HL-60/S4 treated with phorbol 12-myristate 13-acetate at 8.2 ng/mL for 4 days and 3 days (cell line): ENCODE measurements around the gene DNAJB9.

Experiments
- in situ Hi-C: fragments of 300-500 bp; cut with MboI; formaldehyde crosslinking; loops from 2 replicates; pipeline ENCODE4 v1.15.0; 2022; ENCODE audit warnings: low sequenced_read_pairs

Gene DNAJB9

GRCh38 chr7:108604307-108605077 is 34.8 kb downstream of the DNAJB9 start:
- in situ Hi-C loops = no loop called here

- in situ Hi-C loops = no loop called here
These were observed 36.0 kb downstream of the DNAJB9 start for GRCh38 chr7:108605559-108606201.

GRCh38 chr7:108609643-108610042 is 40.0 kb downstream of the DNAJB9 start:
- in situ Hi-C loops = no loop called here

DNA sequence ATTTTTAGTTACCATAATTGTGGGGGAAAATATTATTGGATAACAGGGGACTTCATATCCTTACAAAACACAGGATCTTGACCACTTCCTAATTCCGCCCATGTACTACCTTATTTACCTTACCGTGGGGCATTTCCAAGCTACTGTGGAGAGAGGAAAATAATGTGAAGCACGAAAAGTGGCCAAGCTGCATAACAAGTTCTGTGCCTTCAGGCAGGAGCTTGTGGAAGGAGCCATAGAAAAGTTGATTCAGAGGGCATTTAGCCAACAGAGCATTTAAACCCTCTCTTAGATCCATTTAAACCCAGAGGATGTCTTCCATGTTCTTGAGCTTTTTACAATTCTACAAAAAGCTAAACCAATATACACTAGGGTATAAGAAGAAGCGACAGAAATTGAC is 41.6 kb downstream of the DNAJB9 start:
- in situ Hi-C loops = no loop called here

DNA sequence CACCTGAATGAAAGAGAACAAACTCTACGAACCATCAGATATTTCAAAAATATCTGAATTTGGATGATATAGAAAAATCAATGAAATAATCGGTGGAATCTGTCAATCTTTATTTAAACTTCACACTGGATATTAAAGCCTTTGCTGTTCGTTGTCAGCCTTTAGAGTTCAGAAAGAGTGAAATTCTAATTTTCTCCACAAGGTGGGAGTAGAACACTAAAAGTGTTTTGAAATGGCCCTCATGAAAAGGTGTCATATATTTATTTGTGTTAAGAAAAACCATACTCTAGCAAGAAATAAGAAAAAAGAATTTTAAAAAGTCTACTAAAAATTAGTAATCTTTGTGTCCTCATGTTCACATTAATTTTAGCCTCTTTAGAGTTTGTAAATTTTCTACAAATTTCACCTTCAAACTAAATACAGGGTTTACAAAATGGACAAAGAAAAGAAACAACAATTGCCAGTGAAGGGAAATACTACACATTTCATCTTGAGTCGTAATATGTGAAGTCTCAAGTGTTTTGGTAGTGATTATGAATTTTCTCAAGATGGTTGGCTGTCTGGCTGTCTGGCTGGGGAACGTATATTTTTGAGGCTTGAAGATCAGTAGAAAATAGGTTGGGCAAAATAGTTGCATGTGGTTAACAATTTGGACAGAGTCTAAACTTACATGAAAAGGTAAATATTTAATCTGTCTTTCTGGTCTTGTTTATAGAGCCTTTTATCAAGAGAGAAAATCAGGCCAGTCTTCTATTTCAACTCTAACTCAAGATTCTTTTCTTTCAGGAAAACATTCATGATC is 43.7 kb downstream of the DNAJB9 start:
- in situ Hi-C loops = no loop called here

- in situ Hi-C loops = no loop called here
These were observed 44.3 kb downstream of the DNAJB9 start for GRCh38 chr7:108613949-108614381.

- in situ Hi-C loops = no loop called here
These were observed 45.2 kb downstream of the DNAJB9 start for GRCh38 chr7:108614896-108615295.

DNA sequence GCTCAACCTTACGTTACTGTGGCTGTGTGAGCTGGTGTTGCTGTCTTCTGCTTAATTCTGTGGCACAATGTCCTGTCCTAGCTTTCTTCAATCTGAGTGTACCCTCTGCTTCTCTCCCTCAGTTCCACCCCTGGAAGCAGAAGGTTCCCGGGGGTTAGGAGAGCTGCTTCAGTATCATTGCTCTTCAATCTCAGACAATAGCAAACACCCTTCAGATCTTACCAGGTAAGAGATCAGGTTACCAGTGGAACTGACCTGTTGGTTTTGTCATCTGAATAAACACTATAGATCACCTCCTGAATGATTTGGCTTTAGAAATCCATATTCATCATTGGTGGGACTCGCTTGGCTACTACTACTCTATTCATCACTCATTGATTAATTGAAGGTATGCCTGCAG is 48.4 kb downstream of the DNAJB9 start:
- in situ Hi-C loops = no loop called here

- in situ Hi-C loops = no loop called here
These were observed 53.5 kb downstream of the DNAJB9 start for GRCh38 chr7:108623220-108623619.
